Medulla oblongata (tissue), 1 donor: ENCODE measurements around the gene CROCC2.

ENCODE experiments used
- DNase-seq: peaks from one replicate; pipeline ENCODE4 v3.0.0-alpha.2; 2015; ENCODE audit errors: extremely low spot score

CROCC2 gene

DNA sequence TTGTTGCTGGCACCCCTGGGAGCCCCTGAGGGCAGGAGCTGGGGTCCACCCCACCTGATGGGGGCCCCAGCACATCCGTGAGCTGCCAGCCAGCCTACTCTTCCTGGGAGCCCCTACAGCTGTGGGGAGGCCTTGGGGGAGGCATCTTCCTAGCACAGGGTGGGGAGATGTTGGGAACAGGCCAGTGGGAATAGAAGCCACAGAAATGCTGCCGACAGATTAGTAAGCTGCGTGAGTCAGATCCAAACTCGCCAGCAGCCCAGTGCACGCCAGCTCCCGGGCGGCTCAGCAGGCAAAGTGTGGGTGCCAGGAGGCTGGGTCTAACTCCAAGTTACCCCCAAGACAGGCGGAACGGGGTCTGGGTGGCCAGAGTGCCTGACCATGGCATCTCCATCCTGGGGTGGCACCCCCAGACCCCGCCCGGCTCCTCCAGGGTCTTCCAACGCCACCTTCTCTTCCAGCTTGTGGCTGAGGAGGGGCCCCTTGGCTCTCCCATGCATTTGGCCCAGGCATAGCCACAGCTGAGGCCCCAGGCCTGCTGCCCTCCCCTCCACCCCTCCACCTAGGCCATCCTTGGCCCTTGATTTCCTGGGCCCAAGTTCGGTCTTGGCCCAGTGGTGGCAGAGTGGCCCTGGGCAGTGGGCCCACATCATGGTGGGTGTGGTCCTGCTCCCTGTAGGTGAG lies 15.3 kb downstream of the CROCC2 start:
- DNase-seq, result no peak

DNA sequence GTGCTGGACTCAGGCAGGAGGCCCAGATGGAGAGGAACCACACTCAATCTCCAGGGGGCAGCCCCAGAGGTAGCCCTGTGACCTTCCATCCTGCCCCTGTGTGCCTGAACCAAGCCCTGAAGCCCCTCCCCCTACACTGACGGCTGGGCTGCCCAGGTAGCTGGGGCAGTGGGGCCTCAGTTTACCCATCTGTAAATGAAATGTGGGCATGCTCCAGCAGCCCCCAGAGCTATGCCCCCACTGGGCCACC lies 15.8 kb downstream of the CROCC2 start:
- no peak for DNase-seq

DNA sequence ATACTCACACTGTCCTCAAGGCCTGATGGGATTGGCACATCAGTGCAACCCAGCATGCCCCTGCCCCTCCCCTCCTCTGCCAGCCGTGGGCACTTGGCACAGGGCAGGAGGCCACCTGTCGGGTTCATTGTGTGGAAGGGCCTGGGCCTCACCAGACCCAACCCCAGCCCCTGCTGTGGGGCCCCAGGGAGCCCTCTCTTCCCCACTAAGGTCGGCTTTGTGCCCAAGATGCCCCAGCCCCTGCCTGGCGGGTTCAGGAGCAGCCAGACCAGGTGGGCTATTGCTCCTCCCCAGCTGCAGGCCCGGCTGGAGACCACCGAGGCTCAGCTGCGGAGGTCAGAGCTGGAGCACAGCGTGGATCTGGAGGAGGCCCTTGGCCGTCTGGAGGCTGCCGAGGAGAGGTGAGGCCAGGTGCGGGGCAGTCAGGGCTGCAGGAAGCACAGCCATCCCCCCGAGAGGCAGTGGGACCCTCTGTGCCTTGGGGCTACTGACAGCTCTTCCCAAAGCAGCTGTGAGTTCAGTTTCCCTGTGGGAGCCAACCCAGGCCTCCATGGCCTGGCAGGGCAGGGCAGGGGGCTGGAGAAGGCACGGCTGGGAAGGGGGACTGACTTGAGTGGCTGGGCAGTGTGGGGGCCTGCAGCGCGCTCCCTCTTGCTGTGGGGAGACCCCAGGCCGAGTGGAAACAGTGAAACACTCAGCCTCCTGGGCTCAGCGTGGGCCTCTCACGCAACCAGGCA lies 16.3 kb downstream of the CROCC2 start:
- no peak for DNase-seq

DNA sequence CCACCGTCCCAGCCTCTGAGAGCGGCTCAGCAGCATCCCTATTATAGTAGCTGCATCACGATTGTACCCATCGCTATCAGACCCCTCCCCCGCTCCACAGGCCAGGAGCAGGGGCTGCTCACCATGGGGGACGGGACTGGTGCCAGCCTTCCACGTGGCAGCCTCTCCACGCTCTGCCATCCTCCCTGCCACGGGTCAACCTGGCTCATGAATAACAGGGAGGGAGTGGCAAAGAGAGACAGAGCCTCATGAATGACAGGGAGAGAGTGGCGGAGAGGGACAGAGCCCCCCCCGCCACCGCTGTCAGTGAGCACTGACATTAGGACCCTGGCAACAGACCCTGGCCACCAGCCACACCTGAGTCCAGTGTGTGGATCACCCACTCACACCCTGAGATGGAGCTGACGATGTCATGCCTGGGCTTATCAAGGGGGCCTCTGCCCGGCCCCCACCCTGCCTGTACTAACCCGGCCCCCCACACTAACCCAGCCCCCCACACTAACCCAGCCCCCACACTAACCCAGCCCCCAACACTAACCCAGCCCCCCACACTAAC lies 16.9 kb downstream of the CROCC2 start:
- DNase-seq, result no peak

DNA sequence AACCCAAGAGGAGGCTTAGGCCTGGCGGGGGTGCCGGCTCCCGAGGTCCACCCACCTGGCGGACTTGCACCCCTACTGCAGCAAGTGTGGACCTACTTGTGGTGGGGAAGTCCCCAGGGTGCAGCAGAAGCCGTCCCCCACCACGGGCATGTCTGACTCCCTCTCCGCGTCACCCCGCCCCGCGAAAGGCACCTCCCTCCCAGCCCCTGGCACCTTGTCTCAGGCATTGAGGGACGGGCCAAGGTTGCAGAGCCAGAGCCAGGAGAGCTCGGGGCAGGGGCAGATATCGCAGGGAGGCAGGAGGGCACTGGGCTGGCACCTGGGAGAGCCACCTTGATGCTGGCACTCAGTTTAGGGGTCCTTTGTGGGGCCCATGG lies 19.0 kb downstream of the CROCC2 start:
- no peak for DNase-seq

DNA sequence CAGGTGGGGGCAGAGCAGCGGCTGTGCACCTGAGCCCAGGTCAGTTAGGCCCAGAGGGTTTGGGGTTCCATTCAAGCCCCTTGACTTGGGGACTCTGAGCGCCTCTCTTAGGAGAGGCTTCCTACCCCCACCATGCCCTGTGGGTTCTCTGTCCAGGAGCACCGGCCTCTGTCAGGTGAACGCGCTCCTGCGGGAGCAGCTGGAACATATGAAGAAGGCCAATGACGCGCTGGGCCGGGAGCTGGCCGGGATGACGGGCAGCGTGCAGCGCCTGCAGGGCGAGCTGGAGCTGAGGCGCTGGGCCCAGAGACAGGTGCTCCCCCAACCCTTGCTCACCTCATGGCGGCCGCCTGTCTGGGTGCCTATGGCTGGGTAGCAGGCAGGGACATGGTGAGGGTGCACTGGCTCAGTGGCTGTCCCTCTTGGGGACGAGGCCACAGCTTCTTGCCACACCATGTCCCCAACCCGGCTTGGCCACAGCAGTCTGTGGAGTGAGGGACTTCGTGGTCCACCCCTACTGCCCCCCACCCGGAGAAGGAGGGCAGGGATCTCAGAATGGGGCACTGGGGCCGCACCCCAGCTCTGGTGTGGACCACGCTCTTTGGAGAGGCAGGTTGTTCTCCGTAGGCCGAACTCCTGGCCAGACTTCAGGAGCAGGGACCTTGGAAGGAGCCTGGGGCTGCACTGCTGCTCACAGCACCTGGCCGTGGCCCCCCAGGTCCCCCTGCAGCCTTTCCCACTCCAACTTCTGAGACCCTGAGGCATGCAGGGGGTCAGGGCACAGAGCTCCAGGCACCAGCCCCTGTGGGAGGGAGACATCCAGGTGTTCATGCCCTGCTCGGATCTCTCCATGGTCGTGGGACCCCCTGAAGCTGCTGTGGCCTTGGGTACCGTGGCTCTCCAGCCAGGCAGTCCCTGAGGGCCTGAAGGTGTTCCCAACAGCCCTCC lies 19.7 kb downstream of the CROCC2 start:
- DNase-seq, result no peak

DNA sequence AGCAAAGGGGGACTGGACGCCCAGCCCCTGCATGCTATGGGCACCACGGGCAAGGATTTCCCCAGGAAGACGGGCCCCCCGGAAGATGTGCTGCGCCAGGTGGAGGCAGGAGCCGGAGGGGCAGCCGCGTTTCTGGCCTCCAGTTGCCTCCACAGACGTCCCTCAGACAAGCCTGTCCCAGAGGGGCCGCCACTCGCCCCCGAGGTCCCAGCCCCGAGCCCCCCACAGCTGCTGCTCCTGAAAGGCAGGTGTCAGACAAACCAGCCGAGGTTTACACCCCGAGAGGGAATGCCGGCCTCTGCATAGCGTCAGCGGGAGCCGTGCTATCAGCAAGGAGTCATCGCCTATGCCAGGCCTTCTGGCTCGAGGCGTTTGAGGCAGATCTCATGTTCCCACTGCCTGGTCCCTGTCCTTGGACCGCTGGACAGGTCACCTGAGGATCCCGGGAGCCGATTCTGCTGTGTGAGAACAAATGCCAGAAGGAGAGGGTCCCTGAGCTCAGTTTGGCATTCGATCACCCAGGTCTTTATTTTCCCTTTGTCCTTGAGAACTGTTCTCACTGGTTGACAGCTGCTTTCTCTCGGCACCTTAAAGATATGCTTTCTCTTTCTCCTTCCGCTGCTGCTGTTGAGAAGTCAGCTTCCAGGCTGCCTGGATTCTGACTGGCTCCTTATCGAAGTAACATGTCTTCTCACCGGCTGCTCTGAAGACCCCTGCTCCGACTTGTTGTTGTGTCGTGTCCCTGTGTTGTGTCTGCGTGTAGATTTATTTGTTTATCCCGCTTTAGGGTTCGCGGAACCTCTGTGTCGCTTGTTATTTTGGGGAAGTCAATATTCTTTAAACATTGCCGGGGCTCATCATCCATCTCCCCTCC lies 20.6 kb downstream of the CROCC2 start:
- DNase-seq, result no peak

DNA sequence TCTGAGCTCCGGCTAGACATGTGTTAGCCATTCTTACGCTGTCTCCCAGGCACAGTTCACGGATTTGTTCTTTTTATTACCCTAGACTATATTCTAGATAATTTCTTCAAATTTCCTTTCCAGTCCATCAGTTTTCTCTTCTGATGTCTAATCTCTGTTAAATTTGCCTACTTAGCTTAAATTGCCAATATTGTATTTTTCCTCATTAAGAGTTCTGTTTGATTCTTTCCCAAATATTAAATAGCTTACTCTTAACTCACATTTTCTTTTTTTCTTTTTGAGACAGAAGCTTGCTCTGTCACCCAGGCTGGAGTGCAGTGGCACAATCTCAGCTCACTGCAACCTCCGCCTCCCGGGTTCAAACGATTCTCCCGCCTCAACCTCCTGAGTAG lies 21.2 kb downstream of the CROCC2 start:
- no peak for DNase-seq

DNA sequence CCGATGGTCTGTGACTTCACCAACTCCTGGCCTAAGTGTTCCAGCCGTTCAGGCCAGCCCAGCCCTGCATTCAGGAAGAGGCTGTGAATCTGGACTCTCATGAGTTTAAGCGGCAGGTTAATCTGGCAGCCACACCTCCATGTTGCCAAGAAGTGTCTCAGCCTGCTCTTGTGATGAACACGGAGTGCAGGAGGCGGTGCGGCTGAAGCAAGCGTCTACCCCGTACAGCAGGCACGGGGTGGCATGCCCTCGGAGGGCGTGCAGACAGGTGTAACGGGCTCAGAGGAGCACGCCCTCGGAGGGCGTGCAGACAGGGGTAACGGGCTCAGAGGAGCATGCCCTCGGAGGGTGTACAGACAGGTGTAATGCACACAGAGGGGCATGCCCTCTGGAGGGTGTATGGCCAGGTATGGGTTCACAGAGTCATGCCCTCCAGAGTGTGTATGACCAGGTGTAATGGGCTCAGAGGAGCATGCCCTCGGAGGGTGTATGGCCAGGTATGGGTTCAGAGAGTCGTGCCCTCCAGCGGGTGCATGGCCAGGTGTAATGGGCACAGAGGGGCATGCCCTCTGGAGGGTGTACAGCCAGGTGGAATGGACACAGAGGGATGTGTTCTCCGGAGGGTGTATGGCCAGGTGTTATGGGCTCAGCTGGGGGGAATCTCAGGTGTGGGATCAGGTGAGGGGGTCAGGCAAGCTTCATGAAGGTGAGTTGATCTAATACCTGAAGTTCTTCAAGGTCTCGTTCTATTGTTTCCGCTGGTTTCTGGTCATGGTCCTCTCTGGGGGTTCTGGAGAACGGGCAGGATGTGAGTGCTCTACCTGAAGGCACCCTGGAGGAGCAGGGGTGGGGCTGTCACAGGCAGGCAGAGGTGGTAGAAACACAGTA lies 22.6 kb downstream of the CROCC2 start:
- DNase-seq, result no peak

DNA sequence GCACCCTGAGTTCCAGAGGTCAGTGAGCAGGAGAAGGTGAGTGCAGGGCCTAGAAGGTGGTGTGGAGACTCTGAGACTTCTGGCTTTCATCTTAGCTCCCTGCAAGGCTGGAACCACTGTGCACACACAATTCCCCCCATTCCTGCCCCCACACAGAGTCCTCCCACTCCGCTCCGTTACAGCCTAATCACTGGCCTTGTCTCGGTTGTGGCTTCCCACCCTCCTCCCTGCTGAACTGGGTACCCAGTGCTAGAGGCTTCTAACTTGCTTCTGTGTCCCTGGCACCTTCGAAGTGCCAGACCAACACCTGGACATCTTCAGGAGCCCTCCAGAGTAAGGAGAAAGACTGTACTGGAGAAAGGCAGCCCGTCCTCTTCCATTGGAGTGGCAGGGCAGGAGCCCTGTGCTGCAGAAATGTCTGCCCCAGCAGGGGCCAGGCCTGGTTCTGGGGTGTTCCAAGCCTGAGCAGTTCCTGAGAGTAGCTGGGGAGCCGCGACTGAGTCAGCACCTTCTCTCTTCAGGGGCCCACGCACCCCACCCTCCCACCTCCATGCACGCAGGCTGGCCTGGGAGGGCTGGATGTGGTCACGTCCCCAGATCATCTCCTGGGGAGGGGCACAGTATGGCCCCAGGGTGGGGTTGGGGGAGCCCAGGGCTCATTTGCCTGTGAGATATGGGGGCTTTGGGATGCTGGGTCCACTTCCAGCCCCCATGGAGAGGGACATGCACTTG lies 23.4 kb downstream of the CROCC2 start:
- DNase-seq, result no peak

DNA sequence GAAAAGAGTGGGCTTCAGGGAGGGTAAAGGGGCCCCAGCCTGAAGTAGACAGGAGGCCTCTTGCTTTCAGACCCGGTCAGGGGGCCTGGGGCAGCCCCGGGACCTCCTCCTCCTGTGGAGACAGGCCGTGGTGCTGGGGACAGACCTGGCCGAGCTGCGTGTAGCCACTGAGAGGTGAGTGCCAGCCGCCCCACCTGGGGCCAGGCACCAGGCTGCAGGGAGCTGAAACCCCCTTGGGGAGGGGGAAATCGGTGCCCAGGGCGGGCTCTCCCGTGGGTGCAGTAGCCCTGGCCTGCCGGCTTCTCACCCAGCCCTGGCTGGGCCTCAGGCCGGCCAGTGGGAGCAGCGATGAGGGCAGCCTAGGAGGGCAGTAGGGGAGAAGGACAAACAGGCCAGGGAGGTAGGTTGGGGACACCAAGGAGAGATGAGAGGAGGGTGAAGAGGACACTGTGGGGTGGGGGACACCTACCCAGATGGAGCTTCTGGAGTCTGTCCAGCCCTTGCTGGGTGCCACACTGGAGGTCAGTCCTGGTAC lies 24.0 kb downstream of the CROCC2 start:
- DNase-seq, result no peak

DNA sequence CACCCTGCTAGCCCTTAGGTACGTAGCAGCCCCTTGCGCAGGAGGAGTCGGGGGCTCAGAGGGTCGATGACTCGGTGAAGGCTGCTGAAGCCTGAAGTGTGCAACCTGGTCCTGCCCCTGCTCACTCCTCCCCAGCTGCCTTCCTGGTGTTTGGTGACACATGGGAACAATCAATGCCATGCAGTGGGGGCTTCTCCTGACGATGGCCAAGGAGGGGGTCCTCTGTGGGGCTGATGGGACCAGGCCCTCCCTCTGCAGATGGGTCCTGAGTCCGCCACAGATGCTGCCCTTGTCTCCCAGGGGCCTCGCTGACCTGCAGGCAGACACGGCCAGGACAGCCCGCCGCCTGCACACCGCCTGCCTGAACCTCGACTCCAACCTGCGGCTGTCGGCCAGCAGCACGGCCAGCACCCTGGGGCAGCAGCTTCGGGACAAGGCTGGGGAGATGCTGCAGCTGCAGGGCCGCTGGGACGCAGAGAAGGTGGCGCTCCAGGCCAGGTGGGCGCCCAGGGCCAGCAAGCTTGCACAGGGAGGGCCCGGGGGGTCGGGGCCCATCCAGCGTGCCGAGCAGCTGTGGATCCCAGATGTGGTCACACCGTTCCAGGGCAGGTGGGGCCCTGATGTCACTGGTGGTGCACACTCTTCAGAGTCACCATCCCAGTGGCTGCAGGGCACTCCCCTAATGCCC lies 24.6 kb downstream of the CROCC2 start:
- no peak for DNase-seq

DNA sequence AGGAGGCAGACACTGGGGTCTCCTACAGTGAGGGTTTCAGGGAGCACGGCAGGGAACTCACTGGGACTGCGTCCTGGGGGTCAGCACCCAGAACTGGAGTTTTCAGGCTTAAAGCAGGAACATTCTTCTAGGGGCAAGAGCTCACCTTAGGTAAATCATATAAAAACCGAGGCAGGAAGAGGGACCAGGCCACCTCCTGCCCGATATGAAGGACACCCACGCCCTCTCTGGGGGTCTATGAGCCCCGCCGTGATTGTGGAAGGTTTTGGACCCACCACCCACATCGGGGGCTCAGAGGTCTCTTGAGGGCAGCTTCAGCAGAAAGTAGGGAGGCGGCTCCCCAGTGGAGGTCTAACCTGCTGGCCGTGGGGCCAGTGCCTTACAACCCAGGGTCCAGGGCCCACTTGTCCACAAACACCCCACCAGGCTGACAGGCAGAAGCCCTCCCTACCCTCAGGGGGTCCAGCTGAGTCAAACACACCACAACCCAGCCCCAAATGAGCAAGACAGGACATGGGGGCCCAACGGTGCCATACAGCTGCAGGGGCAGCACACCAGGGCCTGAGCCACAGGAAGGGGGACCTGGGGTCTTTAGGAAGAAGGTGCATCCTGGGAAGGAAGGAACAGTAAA lies 25.3 kb downstream of the CROCC2 start:
- no peak for DNase-seq

DNA sequence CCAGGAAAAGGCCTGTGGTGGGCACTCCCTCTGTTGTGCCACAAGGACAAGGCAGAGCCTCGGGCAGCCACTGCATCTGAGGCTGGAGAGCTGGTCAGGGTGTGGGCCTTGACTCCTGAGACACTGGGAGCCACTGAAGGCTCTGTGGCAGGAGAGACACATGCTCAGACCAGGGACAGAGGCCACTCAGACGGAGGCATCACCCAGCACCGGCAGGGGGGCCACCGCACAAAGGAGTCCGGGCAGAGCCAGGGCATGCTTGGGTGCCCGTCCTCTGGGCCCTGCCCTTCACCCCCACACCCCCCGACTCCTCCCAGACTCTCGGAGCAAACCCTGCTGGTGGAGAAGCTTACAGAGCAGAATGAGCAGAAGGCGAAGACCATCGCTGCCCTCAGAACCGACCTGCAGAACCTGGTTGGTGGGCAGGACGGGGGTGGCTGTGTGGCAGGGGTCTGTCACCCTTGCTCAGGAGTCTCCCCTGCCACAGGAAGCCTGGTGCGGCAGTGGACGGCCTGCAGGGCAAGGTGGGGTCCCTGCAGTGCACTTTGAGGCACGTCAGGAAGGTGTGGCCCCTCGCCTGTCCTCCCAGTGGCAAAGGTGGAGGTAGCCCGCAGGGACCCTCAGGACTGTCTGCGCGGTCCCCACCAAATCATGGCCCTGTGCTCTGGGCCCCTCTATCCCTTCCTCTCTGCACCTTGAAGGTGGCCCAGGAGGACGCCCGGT lies 26.0 kb downstream of the CROCC2 start:
- DNase-seq, result no peak

DNA sequence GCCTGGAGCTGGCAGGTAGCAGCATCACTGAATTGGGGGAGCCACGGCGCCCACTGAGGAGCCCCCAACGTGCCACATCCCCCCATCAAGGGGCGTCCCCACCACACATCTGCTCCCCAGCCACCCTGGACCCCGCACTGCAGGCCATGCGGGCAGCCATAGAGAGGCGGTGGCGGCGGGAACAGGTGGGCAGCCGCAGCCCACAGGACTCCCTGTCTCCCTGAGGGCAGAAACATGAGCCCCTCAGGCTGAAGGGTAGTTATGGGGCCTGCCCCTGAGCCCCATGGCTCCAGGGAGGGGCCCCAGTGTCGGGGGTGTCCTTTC lies 26.6 kb downstream of the CROCC2 start:
- DNase-seq, result no peak

DNA sequence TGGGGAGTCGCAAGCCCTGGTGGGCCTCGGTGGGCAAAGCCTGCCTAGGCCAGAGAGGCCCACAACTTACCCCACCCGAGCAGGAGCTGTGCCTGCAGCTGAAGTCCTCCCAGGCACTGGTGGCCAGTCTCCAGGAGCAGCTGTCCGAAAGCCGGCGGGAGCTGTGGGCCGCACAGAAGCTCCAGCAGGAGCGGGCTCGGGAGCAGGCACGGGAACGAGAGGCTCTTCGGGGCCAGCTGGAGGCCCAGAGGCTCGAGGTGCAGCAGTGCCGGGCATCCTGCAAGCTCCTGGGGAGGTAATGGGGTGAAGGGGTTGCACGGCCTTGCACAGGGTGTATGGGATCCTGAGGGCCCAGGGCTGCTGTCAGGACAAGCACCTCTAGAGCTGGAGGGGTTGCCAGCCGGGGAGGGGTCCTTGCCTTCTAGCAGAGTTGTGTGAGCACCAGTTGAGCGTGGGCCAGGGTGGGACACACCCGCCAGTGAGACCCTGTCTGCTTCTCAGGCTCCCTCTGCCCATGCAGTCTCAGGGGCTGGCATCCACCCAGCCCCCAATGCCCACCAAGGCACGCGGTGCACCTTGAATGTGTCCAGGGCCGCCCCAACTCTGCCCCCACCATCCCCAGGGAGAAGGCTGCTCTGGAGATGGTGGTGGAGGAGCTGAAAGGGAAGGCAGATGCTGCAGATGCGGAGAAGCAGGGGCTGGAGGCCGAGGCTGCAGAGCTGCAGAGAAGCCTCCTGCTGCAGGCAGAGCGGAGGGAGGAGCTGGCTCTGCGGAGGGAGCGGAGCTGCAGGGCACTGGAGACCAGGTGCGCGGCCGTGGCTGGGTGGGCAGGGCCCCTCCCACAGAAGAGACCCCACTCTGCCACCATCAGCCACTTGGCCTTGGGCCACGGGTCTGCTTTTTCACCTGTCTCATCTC lies 27.2 kb downstream of the CROCC2 start:
- DNase-seq, result no peak
